HG03571 (cell line): Measurements from ENCODE around the gene TMEM151B.
"Not testable (repeated sequence)": the region's sequence is repeated elsewhere in the genome, so short reads cannot be mapped to it uniquely, and the experiment has no call there.

Experiments used
- ATAC-seq: cut with Tn5 transposase; IDR thresholded peaks from one replicate; pipeline ENCODE4 v1.9.1; 2021; ENCODE audit not compliant: unreplicated experiment

Gene TMEM151B

GRCh38 chr6:44269921-44270525, at the start of gene TMEM151B:
Gene TMEM151B, plus strand, starts transcription at chr6:44270450. Its CDS starts 293 bp downstream, at chr6:44270743.
- no peak for ATAC-seq

DNA sequence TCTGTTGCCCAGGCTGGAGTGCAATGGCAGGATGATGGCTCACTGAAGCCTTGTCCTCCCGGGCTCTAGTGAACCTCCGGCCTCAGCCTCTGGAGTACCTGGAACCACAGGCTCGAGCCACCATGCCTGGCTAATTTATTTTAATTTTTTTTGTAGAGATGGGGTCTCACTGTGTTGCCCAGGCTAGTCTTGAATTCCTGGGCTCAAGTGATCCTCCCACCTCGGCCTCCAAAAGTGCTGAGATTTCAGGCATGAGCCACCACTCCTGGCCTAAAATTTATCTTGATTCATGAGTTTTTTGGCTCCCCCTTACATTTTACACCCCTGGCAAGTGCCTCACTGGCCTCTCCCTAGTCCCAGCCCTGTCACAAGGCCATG, 49.3 kb upstream of the TMEM151B start:
- ATAC-seq, result no peak

- ATAC-seq, result peak; percentile 44
Observed at GRCh38 chr6:44221291-44221960, 48.8 kb upstream of the TMEM151B start.

GRCh38 chr6:44221961-44222335, 48.3 kb upstream of the TMEM151B start:
- no peak for ATAC-seq

GRCh38 chr6:44222486-44223318, 47.5 kb upstream of the TMEM151B start:
- ATAC-seq, result no peak

GRCh38 chr6:44223319-44224028, 46.8 kb upstream of the TMEM151B start, which contains the start of gene SLC29A1:
Gene SLC29A1, plus strand, starts transcription at chr6:44223595. Its CDS starts 3,719 bp downstream, at chr6:44227314.
- ATAC-seq, result peak; percentile 40

DNA sequence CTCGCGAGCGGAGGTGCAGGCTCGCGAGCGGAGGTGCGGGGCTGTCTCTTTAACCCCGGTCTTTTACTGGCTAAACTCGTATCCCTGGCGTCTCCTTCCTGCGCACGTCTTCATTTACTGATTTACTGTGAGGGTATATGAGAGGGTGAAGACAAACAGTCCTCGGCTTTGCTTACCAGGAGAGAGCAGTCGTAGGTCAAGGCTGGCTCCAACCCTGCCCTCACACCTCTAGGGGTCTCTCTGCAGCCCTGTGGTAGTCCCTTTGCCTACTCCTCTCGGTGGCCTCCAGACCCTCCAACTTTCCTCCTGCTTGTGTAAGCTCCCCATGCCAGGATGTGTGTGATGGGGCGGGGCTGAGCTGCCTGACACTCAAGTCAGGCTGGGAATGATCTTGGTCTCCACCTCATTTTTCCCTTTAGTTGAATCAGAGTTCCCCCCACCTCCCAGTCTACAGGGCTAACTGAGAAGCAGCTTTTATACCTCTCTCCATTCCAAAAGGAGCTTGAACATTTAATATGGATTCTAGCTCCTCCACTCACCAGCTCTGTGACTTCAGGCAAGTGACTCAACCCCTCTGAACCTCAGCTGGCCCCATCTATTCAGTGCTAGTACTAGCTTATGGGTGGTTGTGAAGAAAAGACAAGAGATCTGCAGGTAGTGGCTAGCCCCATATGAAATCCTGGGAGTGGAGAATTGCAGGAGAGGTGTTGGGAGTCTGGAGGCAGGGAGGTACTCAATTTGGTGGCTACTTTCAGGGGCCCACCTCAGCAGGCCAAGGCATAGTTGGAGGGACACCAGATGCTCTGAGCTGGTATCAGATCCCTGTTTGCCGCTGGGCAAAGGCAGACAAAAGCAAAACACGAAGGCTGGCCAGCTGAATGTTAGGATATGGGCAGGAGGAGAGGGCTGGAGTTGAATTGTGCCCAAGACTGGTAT, 46.0 kb upstream of the TMEM151B start:
- no peak for ATAC-seq

GRCh38 chr6:44224965-44225305, 45.3 kb upstream of the TMEM151B start:
- no peak for ATAC-seq

DNA sequence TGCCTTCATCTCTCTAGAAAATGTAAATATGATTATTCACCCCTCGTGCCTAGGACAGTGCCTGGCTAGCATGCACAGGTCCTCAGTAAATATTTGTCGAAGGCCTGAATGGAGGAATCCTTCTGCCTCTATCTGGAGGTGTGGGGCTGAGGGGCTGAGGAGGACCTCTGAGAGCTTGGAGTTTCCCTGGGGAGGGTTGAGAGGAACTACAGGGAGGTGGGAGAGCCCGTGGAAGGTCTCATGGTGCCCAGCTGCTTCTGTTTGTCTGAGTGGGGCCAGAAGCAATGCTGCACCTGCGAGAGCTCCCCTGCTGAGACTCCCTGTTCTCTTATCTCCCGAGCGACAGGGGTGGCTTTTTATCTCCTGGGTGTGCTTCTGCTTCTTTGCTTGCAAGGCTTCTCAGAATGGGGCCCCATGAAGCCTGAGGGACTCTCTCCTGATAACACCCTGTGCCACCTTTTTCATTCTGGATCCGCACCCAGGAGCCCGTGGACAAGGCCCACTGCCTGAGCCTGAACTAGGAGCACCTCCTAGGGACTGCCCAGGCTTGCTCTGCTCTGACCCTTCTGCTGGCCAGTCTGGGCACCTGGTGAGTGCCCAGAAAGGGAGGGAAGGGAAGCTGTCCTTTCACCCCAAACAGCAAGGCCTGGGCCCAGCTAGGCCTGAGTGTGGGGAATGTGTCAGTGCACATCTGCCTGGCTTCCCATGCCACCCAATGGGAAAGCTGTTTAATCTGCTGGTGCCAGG, 44.5 kb upstream of the TMEM151B start:
- no peak for ATAC-seq

DNA sequence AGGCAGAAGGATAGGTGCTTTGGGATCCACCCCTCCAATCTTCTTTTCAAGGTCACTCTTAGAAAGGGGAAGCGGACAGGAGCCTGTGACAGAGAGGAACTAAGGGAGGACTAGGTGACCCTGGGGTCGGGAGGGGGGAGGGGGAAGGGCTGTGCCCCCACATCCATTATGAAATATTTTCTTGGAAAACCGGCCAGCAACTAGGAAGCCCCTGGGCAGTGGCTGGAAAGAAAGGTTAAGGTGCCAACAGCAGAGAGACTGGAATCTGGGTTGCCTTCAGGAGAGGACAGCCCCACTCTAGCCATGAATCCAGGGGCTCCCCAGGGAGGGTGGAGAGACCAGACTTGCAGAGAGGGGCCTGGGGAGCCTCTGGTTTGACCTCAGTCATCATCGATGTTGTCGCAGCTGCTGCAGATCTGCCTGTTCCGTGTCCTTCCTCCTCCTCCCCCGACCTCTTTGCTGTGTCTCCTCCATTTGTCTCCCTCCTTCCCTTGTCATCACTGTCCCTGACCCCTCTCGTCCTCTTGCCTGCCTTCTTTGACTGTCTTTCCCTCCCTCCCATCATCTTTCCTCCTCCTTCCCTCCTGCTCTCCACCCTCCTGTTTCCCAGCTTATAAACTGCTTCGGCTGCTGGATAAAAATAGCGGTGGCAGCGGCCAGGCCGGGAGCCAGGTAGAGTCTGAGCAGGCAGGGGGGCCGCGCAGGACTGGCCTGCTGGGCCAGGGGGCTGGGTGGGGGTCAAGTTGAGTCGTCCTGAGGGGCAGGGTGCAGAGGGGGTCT, 43.7 kb upstream of the TMEM151B start:
- ATAC-seq, result no peak

- no peak for ATAC-seq
Observed at GRCh38 chr6:44227148-44227793, 43.0 kb upstream of the TMEM151B start.

DNA sequence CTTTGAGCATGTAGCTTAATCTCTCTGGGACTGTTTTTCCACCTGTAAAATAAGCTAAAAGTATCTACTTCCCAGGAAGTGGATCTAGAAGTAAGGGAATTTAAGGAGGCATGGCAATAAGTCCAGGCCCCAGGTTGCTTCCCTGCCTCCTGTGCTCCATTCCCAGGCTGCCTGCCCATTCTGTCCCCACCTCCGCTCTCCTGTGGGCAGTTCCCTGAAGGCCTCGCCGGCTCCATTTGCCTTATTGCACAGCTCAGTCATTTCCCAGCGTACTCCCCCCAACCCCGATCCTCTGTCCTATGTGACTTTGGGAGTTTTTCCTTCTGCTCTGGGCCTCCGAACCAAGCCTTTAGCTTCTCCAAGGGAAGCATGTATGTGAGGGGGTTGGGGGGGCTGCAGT, 42.2 kb upstream of the TMEM151B start:
- no peak for ATAC-seq

GRCh38 chr6:44228433-44228832, 41.8 kb upstream of the TMEM151B start:
- no peak for ATAC-seq

- ATAC-seq, result no peak
Observed at GRCh38 chr6:44228836-44229235, 41.4 kb upstream of the TMEM151B start.

GRCh38 chr6:44229376-44230033, 40.7 kb upstream of the TMEM151B start:
- ATAC-seq, result no peak

DNA sequence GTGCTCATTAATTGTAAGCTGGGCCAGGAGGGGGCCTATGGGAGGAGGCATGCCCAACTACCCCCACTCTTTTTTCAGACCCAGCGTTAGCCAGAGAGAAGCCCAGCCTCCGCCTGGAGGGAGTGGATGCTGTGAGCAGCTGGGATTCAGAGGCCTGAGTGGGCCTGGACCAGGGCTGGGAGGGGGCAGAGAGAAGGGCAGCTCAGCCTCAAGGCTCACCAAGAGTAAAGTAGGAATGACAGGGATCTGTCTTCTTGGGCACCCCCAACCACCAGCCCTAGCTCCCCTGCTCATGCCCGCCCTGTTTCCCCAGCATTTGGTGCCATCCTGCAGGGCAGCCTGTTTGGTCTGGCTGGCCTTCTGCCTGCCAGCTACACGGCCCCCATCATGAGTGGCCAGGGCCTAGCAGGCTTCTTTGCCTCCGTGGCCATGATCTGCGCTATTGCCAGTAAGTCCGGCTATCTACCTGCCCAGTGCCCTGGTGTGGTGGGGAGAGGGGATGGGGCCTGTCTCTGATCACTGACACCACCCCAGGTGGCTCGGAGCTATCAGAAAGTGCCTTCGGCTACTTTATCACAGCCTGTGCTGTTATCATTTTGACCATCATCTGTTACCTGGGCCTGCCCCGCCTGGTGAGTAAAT, 40.1 kb upstream of the TMEM151B start:
- no peak for ATAC-seq

- not testable (repeated sequence) for ATAC-seq
Observed at GRCh38 chr6:44231426-44231825, 38.8 kb upstream of the TMEM151B start.
